Measurements from ENCODE around the gene PLEKHA7. TPM values are rescaled to one million over a fixed set of nuclear protein-coding genes. Genes with fewer than 3 reads are reported as not detected.

PLEKHA7 gene
- total and polyA plus RNA-seq, 2 of the 13 experiments (the other 11 are each of a cell fraction or from before 2014, with no cell fraction given) = 17.5 to 18.7 TPM

DNA sequence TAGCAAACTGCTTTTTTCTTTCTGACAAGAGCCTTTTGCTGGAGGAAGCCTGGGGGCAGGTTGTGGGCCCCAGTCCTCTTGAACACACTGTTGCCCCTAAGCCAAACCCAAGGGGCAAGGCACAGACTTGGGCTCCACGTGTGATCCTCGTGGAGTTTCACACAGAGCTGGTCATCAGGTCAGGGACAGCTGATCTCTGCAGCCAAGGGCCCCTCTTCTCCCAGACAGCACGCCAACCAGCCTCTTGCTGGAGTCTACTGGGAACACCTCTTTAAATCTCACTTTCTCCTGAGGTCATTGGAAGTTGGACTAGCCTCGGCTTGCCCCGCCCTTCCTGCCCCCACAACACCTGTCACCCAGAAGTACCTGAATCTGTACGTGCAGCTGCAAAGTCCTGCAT lies 235.9 kb downstream of the PLEKHA7 start:
- H2AFZ ChIP-seq (ENCODE audit: low read length) = no peak overlapping the region
- no peak overlapping the region for H3K4me2 ChIP-seq (ENCODE audit: low read depth, low read length)
- H3K36me3 ChIP-seq (replicated peaks in 1 of 2; ENCODE audit: control insufficient read depth in 1 of 2, insufficient read depth in 2 of 2, low read length in 2 of 2) = peaks cover 5 to 6% of the 10 kb centered on the region in 2 experiments; a peak in 3 of 5 replicates
- no peak for DNase-seq (ENCODE audit: low spot score)
- H3K9ac ChIP-seq (ENCODE audit: insufficient read depth, low read depth, low read length) = no peak overlapping the region
- BruUV-seq (replicated peaks) = no TSS peak
- no peak for ATAC-seq
- no peaks in the 10 kb centered on the region for H3K79me2 ChIP-seq (ENCODE audit: insufficient read depth, low read length)
- no peaks in the 10 kb centered on the region for H3K9me3 ChIP-seq (ENCODE audit: low read length)
- no peak overlapping the region for H3K27ac ChIP-seq (ENCODE audit: extremely low read length, insufficient read depth, low read length)
- H4K20me1 ChIP-seq (ENCODE audit: insufficient read depth, low read length) = no peaks in the 10 kb centered on the region
- H3K27me3 ChIP-seq (ENCODE audit: control insufficient read depth in 1 of 2, insufficient read depth in 2 of 2, low read length in 2 of 2) = no peaks in the 10 kb centered on the region
- WGBS (ENCODE audit: low lambda C conversion rate) = 98% methylated on average over 4 of the region's 6 CpGs
- H3K4me1 ChIP-seq (ENCODE audit: insufficient read depth, low read length) = peaks cover 37% of the 10 kb centered on the region
- POLR2A ChIA-PET = no interaction called here
- intact Hi-C loops (cut with micrococcal nuclease; ENCODE audit: unreplicated experiment) = no loop called here
- no peak overlapping the region for H3K4me3 ChIP-seq (replicated peaks in 1 of 3; ENCODE audit: insufficient read depth in 1 of 3, low read depth in 2 of 3, low read length in 3 of 3)
- CTCF ChIA-PET (ENCODE audit: low intra/inter-chr PET ratio, low total read pairs) = no interaction called here
- no peak for FAIRE-seq
- TF ChIP-seq ZNF674 (CRISPR knock-in tag; IDR thresholded peaks at IDR 0.05; ENCODE audit: low read depth) (no peak), AGO2 (optimal IDR thresholded peaks at IDR 0.05; ENCODE audit: low read depth, low read length) (no peak), CSRNP1 (CRISPR knock-in tag; IDR thresholded peaks at IDR 0.05) (no peak)
- in situ Hi-C loops (cut with HindIII; ENCODE audit: extremely low pct_ligation_motif_present, low pct_unique_long_range_greater_than_20kb) = no loop called here

GRCh38 chr11:16777613-16777975 lies 236.6 kb downstream of the PLEKHA7 start:
- ATAC-seq (no peak), FAIRE-seq (no peak), DNase-seq (ENCODE audit: low spot score) (no peak)
- H3K27me3 ChIP-seq (ENCODE audit: control insufficient read depth in 1 of 2, insufficient read depth in 2 of 2, low read length in 2 of 2) = no peaks in the 10 kb centered on the region
- H2AFZ ChIP-seq (ENCODE audit: low read length) = no peak overlapping the region
- H3K4me2 ChIP-seq (ENCODE audit: low read depth, low read length) = no peak overlapping the region
- H4K20me1 ChIP-seq (ENCODE audit: insufficient read depth, low read length) = no peaks in the 10 kb centered on the region
- no TSS peak for BruUV-seq (replicated peaks)
- intact Hi-C loops (cut with micrococcal nuclease; ENCODE audit: unreplicated experiment) = no loop called here
- H3K4me3 ChIP-seq (replicated peaks in 1 of 3; ENCODE audit: insufficient read depth in 1 of 3, low read depth in 2 of 3, low read length in 3 of 3) = no peak overlapping the region
- in situ Hi-C loops (cut with HindIII; ENCODE audit: extremely low pct_ligation_motif_present, low pct_unique_long_range_greater_than_20kb) = no loop called here
- H3K79me2 ChIP-seq (ENCODE audit: insufficient read depth, low read length) = no peaks in the 10 kb centered on the region
- CTCF ChIA-PET (ENCODE audit: low intra/inter-chr PET ratio, low total read pairs) = no interaction called here
- H3K36me3 ChIP-seq (replicated peaks in 1 of 2; ENCODE audit: control insufficient read depth in 1 of 2, insufficient read depth in 2 of 2, low read length in 2 of 2) = peaks cover 5 to 6% of the 10 kb centered on the region in 2 experiments; a peak in 3 of 5 replicates
- H3K27ac ChIP-seq (ENCODE audit: extremely low read length, insufficient read depth, low read length) = no peak overlapping the region
- no peak overlapping the region for H3K9ac ChIP-seq (ENCODE audit: insufficient read depth, low read depth, low read length)
- WGBS (ENCODE audit: low lambda C conversion rate) = 97% methylated on average over 3 of the region's 3 CpGs
- H3K9me3 ChIP-seq (ENCODE audit: low read length) = no peaks in the 10 kb centered on the region
- POLR2A ChIA-PET = no interaction called here
- peaks cover 37% of the 10 kb centered on the region for H3K4me1 ChIP-seq (ENCODE audit: insufficient read depth, low read length)
- TF ChIP-seq ZFX (CRISPR knock-in tag; IDR thresholded peaks at IDR 0.05; ENCODE audit: low read depth) (no peak), ASH2L (IDR thresholded peaks at IDR 0.05; ENCODE audit: insufficient read length, low read depth, low read length) (no peak), PHF20 (CRISPR knock-in tag; IDR thresholded peaks at IDR 0.05) (no peak), ELF3 (CRISPR knock-in tag; IDR thresholded peaks at IDR 0.05) (no peak), ETV6 (CRISPR knock-in tag; conservative IDR thresholded peaks at IDR 0.05) (no peak), NFE2L2 (IDR thresholded peaks at IDR 0.05; ENCODE audit: low read length) (no peak), MTERF4 (CRISPR knock-in tag; IDR thresholded peaks at IDR 0.05) (no peak), SALL2 (CRISPR knock-in tag; IDR thresholded peaks at IDR 0.05) (no peak), PCBP1 (IDR thresholded peaks at IDR 0.05; ENCODE audit: borderline replicate concordance, low read depth, low read length) (no peak), NFIC (IDR thresholded peaks at IDR 0.05; ENCODE audit: low read length) (no peak), THAP8 (CRISPR knock-in tag; IDR thresholded peaks at IDR 0.05; ENCODE audit: borderline replicate concordance) (no peak), MYC (CRISPR knock-in tag; IDR thresholded peaks at IDR 0.05; ENCODE audit: borderline replicate concordance) (no peak), ZNF550 (CRISPR knock-in tag; IDR thresholded peaks at IDR 0.05; ENCODE audit: borderline replicate concordance) (no peak)
